GM12892 (cell line): ENCODE results near the gene GPC5.

Experiments used
- POLR2A ChIP-seq: IDR thresholded peaks from 2 replicates; pipeline ENCODE4 v1.6.1; 2011; ENCODE audit warnings: low read depth, low read length, control low read depth
- POLR2AphosphoS5 ChIP-seq: IDR thresholded peaks from 2 replicates; pipeline ENCODE4 v1.6.1; 2011; ENCODE audit warnings: low read depth, low read length, control low read depth
- TAF1 ChIP-seq: IDR thresholded peaks from 2 replicates; pipeline ENCODE4 v1.6.1; 2011; ENCODE audit warnings: low read depth, mild to moderate bottlenecking, control low read depth, low read length, borderline replicate concordance

DNA sequence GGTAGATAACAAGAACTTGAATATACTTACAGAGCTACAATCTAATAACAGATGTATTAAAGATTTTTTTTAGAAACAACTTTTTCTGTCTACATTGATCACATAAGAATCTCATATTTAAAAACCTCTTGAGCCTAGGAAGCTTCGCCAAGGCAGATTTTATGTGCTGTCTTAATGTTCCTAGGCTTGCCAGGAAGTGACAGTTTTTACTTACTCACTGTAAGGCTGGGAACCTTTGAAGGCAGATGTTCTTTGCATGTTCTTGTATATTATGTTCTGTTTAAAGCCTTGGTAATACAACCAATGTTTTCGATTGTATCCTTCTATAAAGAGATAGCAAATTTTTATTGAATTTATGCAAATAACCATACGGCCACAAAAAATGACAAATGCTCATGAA lies 492.7 kb downstream of the GPC5 start:
- TF ChIP-seq POLR2AphosphoS5, result no peak
- no peak for TF ChIP-seq POLR2A
- no peak for TF ChIP-seq TAF1
